Measurements from ENCODE around the gene ZCCHC14. TPM values are rescaled to one million over a fixed set of nuclear protein-coding genes. Genes with fewer than 3 reads are reported as not detected.

Gene ZCCHC14
- total and polyA plus RNA-seq, 10 of the 15 experiments (the other 5 are each of a cell fraction or from before 2014, with no cell fraction given): 0.02 to 0.26 (median 0.05) TPM; not detected in 3

DNA sequence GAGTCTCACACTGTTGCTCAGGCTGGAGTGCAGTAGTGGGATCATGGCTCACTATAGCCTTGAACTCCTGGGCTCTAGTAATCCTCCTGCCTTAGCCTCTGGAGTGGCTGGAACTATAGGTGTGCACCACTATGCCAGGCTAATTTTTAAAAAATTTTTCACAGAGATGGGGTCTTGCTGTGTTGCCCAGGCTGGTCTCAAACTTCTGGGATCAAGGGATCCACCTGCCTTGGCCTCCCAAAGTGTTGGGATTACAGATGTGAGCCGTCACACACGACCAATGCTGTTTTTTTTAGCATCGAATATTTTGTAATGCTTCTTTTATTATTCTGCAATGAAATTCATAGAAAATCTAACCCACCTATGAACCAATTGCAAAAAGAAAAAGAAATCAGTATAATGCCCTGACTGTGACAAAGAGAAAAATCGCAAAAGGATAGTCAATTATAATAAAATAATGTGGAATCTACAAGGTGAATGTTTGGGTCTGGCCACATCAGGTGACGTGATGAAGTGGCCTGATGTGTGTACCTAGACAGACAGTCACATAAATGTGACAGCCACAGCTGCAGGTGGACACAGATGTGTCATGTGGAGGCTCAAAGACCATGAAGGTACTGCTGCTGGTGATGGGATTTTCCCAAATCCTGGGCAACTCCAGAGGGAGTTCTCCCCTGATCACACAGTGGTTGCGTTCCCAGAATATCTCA is 33.6 kb upstream of the ZCCHC14 start:
- DNase-seq (ENCODE audit: low read depth, low spot score): no peak
- H3K9ac ChIP-seq (ENCODE audit: control insufficient read depth, insufficient read depth, low read length): no peak overlapping the region
- in situ Hi-C loops (cut with MboI): no loop called here
- no peaks in the 10 kb centered on the region for H3K36me3 ChIP-seq (ENCODE audit: control insufficient read depth in 2 of 2, insufficient read depth in 2 of 2, low read length in 1 of 2)
- CTCF ChIA-PET: no interaction called here
- no peaks in the 10 kb centered on the region for H4K20me1 ChIP-seq (ENCODE audit: control insufficient read depth, insufficient read depth)
- H3K79me2 ChIP-seq (ENCODE audit: control insufficient read depth, insufficient read depth, low read length): no peaks in the 10 kb centered on the region
- peaks cover 0 to 2% of the 10 kb centered on the region in 2 experiments; a peak in 2 of 4 replicates for H3K27me3 ChIP-seq (replicated peaks in 1 of 2; ENCODE audit: control insufficient read depth in 2 of 2, insufficient read depth in 2 of 2, low read length in 1 of 2)
- no peak for FAIRE-seq
- no peaks in the 10 kb centered on the region for H3K4me1 ChIP-seq (ENCODE audit: control insufficient read depth, insufficient read depth, low read length)
- SMC1A ChIA-PET (ENCODE audit: uncharacterized antibody, unreplicated experiment): no interaction called here
- no peak overlapping the region for H3K27ac ChIP-seq (ENCODE audit: control insufficient read depth, insufficient read depth)
- ATAC-seq: no peak
- intact Hi-C loops (cut with micrococcal nuclease; ENCODE audit: unreplicated experiment): no loop called here
- 9% methylated on average over 6 of the region's 6 CpGs for WGBS (ENCODE audit: insufficient coverage, insufficient replicate concordance, low lambda C conversion rate, missing lambda C conversion rate)
- no peak overlapping the region for H3K4me3 ChIP-seq
- POLR2A ChIA-PET: no interaction called here
- H3K9me3 ChIP-seq (replicated peaks; ENCODE audit: control insufficient read depth, insufficient read depth, low read length): no peaks in the 10 kb centered on the region; the same call in 2 of the 3 replicates
- H2AFZ ChIP-seq (ENCODE audit: control insufficient read depth, low read depth, low read length): no peak overlapping the region
- BruUV-seq (replicated peaks): no TSS peak
- no peak overlapping the region for H3K4me2 ChIP-seq (ENCODE audit: control insufficient read depth, insufficient read depth)
- RAD21 ChIA-PET (ENCODE audit: unreplicated experiment): no interaction called here
- TF ChIP-seq, protein P1, sequence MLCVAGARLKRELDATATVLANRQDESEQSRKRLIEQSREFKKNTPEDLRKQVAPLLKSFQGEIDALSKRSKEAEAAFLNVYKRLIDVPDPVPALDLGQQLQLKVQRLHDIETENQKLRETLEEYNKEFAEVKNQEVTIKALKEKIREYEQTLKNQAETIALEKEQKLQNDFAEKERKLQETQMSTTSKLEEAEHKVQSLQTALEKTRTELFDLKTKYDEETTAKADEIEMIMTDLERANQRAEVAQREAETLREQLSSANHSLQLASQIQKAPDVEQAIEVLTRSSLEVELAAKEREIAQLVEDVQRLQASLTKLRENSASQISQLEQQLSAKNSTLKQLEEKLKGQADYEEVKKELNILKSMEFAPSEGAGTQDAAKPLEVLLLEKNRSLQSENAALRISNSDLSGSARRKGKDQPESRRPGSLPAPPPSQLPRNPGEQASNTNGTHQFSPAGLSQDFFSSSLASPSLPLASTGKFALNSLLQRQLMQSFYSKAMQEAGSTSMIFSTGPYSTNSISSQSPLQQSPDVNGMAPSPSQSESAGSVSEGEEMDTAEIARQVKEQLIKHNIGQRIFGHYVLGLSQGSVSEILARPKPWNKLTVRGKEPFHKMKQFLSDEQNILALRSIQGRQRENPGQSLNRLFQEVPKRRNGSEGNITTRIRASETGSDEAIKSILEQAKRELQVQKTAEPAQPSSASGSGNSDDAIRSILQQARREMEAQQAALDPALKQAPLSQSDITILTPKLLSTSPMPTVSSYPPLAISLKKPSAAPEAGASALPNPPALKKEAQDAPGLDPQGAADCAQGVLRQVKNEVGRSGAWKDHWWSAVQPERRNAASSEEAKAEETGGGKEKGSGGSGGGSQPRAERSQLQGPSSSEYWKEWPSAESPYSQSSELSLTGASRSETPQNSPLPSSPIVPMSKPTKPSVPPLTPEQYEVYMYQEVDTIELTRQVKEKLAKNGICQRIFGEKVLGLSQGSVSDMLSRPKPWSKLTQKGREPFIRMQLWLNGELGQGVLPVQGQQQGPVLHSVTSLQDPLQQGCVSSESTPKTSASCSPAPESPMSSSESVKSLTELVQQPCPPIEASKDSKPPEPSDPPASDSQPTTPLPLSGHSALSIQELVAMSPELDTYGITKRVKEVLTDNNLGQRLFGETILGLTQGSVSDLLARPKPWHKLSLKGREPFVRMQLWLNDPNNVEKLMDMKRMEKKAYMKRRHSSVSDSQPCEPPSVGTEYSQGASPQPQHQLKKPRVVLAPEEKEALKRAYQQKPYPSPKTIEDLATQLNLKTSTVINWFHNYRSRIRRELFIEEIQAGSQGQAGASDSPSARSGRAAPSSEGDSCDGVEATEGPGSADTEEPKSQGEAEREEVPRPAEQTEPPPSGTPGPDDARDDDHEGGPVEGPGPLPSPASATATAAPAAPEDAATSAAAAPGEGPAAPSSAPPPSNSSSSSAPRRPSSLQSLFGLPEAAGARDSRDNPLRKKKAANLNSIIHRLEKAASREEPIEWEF (IDR thresholded peaks at IDR 0.05; ENCODE audit: insufficient replicate concordance, low read depth, low read length): no peak
- TF ChIP-seq YBX1 (IDR thresholded peaks at IDR 0.05) (no peak), IKZF2 (IDR thresholded peaks at IDR 0.05) (no peak), SIN3A (IDR thresholded peaks at IDR 0.05; ENCODE audit: low read depth, low read length) (no peak), GABPA (IDR thresholded peaks at IDR 0.05; ENCODE audit: low read depth) (no peak), E2F4 (IDR thresholded peaks at IDR 0.05; ENCODE audit: low read depth, low read length) (no peak), FOXM1 (IDR thresholded peaks at IDR 0.05; ENCODE audit: low read depth, low read length) (no peak), RUNX3 (IDR thresholded peaks at IDR 0.05; ENCODE audit: low read length) (no peak), POU2F2 (IDR thresholded peaks at IDR 0.05; ENCODE audit: borderline replicate concordance, low read depth, low read length) (no peak), SP1 (IDR thresholded peaks at IDR 0.05; ENCODE audit: low read depth, low read length) (no peak)
- TF ChIP-seq, protein P2, sequence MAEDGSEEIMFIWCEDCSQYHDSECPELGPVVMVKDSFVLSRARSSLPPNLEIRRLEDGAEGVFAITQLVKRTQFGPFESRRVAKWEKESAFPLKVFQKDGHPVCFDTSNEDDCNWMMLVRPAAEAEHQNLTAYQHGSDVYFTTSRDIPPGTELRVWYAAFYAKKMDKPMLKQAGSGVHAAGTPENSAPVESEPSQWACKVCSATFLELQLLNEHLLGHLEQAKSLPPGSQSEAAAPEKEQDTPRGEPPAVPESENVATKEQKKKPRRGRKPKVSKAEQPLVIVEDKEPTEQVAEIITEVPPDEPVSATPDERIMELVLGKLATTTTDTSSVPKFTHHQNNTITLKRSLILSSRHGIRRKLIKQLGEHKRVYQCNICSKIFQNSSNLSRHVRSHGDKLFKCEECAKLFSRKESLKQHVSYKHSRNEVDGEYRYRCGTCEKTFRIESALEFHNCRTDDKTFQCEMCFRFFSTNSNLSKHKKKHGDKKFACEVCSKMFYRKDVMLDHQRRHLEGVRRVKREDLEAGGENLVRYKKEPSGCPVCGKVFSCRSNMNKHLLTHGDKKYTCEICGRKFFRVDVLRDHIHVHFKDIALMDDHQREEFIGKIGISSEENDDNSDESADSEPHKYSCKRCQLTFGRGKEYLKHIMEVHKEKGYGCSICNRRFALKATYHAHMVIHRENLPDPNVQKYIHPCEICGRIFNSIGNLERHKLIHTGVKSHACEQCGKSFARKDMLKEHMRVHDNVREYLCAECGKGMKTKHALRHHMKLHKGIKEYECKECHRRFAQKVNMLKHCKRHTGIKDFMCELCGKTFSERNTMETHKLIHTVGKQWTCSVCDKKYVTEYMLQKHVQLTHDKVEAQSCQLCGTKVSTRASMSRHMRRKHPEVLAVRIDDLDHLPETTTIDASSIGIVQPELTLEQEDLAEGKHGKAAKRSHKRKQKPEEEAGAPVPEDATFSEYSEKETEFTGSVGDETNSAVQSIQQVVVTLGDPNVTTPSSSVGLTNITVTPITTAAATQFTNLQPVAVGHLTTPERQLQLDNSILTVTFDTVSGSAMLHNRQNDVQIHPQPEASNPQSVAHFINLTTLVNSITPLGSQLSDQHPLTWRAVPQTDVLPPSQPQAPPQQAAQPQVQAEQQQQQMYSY (CRISPR knock-in tag; IDR thresholded peaks at IDR 0.05): no peak
- TF ChIP-seq, protein P3, sequence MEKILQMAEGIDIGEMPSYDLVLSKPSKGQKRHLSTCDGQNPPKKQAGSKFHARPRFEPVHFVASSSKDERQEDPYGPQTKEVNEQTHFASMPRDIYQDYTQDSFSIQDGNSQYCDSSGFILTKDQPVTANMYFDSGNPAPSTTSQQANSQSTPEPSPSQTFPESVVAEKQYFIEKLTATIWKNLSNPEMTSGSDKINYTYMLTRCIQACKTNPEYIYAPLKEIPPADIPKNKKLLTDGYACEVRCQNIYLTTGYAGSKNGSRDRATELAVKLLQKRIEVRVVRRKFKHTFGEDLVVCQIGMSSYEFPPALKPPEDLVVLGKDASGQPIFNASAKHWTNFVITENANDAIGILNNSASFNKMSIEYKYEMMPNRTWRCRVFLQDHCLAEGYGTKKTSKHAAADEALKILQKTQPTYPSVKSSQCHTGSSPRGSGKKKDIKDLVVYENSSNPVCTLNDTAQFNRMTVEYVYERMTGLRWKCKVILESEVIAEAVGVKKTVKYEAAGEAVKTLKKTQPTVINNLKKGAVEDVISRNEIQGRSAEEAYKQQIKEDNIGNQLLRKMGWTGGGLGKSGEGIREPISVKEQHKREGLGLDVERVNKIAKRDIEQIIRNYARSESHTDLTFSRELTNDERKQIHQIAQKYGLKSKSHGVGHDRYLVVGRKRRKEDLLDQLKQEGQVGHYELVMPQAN (conservative IDR thresholded peaks at IDR 0.05): no peak
